ENCODE data around the gene PGM5.
"Not testable (repeated sequence)": the region's sequence is repeated elsewhere in the genome, so short reads cannot be mapped to it uniquely, and the experiment has no call there.

Gene PGM5

DNA sequence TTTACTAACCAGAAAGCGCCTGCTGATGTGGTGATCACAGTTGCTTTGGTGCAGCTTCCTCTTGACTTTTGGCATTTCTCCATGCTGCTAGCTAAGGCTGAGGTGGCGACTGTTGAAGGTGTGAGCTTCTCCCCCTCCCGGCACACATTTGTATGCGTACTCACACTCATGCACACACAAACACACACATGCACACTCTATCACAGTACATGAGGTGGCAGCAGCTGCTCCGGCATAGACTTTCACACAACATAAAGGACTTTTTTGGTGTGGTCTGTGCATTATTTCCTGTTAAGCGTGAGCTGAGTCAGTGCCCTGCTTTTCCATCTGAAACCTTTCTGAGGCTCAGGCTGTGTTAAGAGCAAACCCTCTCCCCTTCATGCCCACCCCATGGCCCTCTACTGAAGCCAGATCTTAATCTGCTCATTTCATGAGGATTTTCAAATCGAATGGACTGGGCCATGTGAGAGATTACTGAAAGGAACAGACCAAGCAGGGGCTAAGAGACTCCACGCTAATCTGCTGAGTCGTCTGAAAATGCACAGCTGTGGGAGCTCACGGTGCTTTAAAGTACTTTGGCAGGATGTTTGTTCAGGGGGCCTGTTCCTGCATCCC is 10.6 kb downstream of the PGM5 start:
- H3K4me3 ChIP-seq (ENCODE audit: low read length); DNase-seq (ENCODE audit: low read depth): not testable (repeated sequence)

DNA sequence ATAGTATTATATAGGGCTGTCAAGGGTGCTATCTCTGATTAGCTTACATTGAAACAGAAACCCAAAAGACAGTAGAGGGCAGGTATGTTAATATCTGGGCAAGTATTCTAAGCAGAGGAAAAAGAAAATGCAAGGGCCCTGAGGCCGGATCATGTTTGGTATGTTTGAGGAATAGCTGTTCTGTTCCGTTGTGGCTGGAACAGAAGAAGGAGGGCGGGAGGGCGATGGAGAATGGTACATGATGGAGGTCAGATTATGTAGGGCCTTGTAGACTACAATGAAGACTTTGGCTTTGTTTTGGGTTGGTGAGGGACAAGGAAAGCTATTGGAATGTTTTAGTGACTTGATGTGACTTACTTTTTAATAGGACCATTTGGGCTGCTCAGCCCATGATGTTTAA is 19.4 kb downstream of the PGM5 start:
- not testable (repeated sequence) for H3K4me3 ChIP-seq (ENCODE audit: low read length); DNase-seq (ENCODE audit: low read depth)

DNA sequence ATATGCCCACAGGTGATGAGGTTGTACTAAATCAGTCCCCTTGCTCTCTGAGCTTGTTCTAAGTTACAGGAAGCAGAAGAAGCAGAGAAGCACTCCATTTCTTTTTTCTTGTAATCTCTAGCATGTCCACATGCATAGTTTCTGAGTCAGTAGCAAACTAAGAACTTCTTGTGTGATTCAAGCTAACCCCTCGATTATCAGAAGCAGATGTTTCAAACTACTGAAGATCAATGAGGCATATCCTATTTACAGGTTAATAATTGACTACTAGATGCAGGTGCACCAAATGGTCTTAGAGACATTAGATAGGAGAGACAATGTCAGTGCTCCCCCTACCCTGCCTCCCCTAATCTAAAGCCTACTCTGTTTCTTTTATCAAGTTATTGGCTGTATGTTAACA is 21.3 kb downstream of the PGM5 start:
- peak; percentile 26 for DNase-seq (ENCODE audit: low read depth)
- not testable (repeated sequence) for H3K4me3 ChIP-seq (ENCODE audit: low read length)

DNA sequence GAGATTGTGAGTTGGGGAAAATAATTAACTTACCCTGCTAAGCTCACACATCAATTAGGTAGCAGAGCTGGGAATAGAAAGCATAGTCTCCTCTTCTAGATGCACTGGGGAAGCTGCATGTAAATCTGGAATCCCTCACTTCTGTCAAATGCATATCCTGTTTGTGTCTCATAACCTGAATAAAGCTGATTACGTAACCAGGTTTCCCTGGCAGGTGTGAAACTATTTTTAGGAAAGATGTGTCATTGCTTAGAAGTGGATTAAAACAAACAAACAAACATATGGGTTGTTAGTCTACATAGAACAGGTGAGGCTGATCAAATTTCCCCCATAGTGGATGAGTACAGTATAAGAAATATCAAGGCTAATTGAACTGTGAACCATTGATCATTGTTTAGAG is 27.5 kb downstream of the PGM5 start:
- not testable (repeated sequence) for H3K4me3 ChIP-seq (ENCODE audit: low read length); DNase-seq (ENCODE audit: low read depth)

DNA sequence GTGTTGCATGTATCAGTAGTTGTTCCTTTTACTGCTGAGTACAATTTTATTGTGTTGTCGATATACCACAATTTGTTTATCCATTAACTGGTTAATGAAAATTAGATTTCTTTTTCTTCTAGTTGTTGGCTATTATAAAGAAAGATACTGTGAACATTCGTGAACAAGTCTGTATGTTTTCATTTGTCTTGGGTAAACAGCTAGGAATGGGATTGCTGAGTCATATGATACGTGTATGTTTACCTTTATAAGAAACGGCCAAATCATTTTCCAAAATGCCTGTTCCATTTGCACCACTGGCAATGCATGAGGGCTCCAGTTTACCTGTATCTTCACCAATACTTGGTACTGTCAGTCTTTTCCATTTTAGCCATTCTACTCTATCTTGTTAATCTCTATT is 33.1 kb downstream of the PGM5 start:
- not testable (repeated sequence) for DNase-seq (ENCODE audit: low read depth); H3K4me3 ChIP-seq (ENCODE audit: low read length)

DNA sequence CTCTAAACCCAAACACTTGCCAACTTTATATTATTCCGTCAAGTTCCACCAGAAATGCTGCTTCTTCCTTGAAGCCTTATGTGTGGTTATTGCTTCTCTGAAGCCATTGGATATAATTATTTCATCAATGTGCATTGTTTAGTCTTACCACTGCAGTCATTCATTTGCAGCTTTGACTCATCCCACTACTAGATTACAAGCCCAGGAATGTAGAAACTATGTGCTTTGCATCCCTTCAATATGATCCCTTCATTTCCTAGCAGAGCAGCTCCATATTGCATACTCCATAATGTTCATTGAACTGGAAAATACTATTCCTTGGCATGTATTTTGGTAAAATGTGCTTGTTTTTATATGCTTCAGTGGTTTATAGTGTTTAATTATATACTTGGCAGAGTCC is 34.3 kb downstream of the PGM5 start:
- DNase-seq (ENCODE audit: low read depth): peak; percentile 0
- not testable (repeated sequence) for H3K4me3 ChIP-seq (ENCODE audit: low read length)

DNA sequence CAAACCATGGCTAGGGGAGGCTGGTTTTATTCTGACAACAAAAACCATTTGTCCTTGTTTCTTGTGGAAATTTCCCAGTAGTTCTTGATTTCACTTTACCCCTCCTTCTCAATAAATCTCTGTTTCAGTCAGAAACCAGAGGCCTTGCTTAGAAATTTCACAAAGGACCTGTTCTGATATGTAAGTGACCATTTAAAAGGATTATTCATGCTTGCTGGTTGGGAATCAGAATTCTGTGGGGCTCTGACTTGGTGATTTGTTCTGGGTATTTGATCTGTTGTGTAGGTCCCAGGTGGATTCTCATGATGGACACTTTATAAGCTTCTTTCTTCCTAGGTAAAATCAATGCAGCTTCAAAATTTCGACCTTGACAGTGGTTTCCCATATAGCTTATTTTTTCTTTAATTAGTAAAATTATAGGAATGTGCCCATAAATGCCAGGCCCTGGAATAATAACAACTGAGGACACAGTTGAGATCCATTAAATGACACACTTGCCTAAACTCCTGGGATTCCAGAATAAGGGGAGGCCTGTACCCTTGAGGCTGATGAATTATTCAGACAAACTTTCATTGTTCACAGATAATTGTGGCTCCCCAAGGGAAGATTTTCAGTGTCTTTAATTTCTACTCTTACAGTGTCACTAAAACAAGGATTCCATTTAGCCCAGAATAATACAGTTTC is 40.1 kb downstream of the PGM5 start:
- not testable (repeated sequence) for DNase-seq (ENCODE audit: low read depth); H3K4me3 ChIP-seq (ENCODE audit: low read length)

DNA sequence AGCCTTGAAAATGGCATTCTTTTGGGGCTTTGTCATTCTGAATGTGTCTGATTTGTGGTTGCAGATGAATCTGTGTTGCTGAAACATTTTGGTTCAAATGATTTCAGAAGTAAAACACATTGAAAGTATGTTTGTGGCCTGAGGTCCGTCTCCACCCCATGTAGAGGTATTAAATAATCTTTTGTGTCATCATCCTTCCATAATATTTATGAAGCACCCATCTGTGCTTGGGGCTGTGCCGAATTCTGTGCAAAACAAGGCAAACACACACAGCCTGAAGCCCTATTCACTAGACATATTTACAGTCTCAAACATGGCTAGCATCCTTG is 40.6 kb downstream of the PGM5 start:
- not testable (repeated sequence) for H3K4me3 ChIP-seq (ENCODE audit: low read length)
- peak; percentile 94 for DNase-seq (ENCODE audit: low read depth)

DNA sequence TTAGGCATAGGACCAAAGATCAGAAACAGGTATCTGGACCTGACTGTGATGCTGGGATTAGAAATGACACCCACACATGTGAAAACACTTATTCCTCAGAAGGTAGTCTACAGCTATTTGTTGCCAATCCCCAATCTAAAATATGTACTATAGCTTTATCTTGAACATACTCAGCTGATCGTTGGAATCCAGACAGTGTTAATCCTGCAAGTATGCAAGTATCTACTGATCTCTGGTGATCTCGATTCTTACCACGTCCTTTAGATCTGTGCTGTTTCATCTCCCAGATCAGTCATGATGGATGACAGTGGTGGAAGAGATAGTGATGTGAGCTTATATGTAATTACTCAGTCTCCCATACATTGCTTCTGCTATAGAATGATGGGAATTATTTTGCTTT is 41.4 kb downstream of the PGM5 start:
- not testable (repeated sequence) for DNase-seq (ENCODE audit: low read depth); H3K4me3 ChIP-seq (ENCODE audit: low read length)

DNA sequence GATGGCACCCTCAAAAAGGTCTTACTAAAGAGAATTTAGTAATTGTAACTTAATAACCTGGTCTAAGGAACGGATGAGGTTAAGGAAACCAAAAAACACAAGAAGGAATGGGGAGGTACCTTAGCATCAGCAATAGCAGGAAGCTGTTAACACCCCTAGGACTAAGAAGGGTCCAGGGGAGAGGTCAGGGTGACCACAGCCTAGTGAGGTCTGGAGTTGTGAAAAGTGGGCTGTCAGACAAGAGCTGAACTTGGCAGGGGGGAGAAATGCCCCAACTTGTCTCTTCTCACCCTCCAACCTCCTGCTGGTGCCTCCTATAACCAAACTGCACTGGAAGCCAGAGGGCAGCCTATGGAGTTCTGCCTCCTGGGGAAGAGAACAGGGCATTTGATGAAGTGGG is 41.9 kb downstream of the PGM5 start:
- H3K4me3 ChIP-seq (ENCODE audit: low read length); DNase-seq (ENCODE audit: low read depth): not testable (repeated sequence)

DNA sequence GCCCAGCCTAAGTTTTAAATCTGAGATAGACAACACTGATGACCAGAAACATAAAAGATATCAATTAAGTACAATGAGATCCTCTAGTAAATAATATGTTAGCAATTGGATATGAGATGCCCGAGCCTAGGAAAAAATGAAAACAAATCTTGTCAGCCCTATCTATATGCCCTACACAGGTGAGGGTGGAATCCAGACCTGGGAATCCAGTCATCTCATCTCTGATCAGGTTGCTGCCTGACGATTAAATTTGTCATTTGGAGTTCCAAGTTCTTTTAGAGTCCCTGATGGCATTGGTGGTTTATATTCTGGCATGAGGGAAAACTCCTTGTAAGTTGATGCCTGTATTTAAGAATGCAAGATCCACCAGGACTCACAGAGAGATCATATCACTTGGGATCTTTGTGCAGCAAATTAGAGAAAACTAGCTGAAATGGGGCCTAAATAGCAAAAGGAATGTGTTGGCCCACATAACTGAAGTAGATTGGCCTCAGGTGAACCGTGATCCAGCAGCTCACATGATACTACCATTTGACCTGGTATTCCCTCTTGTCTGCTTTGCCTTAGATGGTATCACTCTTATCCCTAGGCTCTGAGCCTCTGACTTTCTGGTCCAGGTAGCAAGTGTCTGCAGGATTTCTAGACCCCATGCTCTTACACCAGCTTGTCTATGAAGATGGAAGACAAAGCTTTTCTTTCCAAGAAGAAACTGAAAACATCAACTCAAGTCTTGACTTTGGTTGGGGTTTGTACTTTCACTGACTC is 48.2 kb downstream of the PGM5 start:
- not testable (repeated sequence) for DNase-seq (ENCODE audit: low read depth)

DNA sequence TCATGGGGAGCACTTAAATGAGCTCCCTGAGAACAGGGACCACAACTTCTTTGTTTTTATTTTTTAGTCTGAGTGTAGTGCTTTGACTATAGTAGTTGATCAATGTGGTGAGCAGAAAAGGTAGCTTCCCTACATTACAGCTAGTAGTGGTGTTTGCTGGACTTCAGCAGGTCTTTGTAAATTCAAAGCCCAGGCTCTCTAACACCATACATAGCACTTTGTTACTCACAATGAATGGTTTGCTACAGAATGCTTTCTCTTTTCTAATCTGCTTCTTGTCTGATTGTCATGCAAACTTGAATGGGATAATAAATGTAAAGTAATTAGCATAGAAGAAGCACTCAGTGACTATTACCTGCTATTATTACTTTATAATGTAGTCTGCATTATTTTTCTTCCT is 55.5 kb downstream of the PGM5 start:
- not testable (repeated sequence) for DNase-seq (ENCODE audit: low read depth); H3K4me3 ChIP-seq (ENCODE audit: low read length)

More for the DNA sequence above, 48.2 kb downstream of the PGM5 start:
- not testable (repeated sequence) for H3K4me3 ChIP-seq (ENCODE audit: low read length)

DNA sequence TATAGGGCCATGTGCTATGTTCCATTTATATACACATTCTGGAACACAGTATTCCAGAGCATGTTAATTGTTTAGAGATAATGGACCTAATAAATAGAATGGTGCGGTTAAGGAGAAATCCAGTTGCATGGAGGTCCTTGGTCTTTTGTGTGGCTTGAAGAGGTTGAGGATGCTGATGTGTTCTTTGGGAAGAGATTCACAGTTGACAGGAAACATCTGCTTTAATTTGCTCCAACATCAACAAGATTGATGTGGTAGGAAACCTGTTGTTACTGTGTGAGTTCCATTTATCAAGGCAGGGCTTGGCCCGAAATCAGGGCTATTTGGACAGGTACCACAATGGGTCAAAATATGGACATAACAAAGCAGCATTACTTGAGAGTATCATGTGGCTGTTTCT is 56.3 kb downstream of the PGM5 start:
- not testable (repeated sequence) for H3K4me3 ChIP-seq (ENCODE audit: low read length); DNase-seq (ENCODE audit: low read depth)

DNA sequence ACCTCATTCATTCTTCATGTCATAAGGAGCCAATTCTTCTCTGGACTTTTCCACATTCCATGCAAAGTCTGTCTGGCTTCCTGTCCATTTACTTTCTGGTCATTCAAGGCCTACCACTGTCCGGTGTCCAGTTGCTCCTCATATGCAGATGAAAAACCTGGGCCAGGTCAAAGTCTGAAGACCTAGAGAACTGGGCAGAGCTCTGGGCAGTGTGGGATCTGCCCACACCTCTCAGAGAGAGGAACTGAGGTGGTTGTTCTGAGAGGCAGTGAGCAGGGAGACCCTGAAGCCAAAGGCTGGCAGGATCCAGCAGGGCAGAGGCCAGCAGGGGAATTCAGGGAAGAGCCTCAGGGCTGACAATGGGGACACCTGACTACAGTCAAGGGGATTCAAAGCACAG is 58.7 kb downstream of the PGM5 start:
- H3K4me3 ChIP-seq (ENCODE audit: low read length); DNase-seq (ENCODE audit: low read depth): not testable (repeated sequence)

DNA sequence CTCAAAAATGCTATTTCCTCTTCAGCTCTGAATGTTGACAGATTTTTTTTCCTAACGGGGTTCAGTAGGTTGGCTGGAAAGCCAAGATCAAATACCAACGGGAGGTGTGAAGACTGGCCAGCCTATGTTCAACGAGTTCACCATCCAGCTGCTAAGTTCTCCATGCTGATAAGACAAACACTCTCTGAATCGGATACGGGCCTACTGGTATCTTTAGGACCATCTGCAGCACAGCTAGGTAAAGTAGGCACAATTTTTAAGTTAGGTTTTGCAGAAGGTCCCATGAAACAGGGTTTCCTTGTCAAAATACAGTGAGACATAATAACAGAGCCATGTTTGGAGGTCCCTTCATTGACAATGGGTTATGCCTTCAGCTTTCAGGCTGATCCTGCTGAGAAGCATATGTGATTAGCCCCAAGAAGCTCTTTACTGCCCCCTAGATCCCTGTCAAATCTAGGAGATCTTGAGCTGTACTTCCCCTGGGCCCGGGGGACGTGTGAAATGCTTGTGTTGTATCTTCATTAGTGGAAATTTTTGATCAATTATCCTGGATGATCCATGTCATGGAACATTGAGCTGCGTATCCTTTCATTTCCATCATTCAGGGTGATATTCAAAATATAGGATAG is 60.6 kb downstream of the PGM5 start:
- H3K4me3 ChIP-seq (ENCODE audit: low read length): no peak overlapping the region
- TF ChIP-seq, protein P1, sequence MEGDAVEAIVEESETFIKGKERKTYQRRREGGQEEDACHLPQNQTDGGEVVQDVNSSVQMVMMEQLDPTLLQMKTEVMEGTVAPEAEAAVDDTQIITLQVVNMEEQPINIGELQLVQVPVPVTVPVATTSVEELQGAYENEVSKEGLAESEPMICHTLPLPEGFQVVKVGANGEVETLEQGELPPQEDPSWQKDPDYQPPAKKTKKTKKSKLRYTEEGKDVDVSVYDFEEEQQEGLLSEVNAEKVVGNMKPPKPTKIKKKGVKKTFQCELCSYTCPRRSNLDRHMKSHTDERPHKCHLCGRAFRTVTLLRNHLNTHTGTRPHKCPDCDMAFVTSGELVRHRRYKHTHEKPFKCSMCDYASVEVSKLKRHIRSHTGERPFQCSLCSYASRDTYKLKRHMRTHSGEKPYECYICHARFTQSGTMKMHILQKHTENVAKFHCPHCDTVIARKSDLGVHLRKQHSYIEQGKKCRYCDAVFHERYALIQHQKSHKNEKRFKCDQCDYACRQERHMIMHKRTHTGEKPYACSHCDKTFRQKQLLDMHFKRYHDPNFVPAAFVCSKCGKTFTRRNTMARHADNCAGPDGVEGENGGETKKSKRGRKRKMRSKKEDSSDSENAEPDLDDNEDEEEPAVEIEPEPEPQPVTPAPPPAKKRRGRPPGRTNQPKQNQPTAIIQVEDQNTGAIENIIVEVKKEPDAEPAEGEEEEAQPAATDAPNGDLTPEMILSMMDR (conservative IDR thresholded peaks at IDR 0.05; ENCODE audit: low read length): peak; percentile 39
- peak; percentile 3 for DNase-seq (ENCODE audit: low read depth)
